HCT116 (cell line): ENCODE measurements around the gene HOXB7.

Experiments used
- CEBPB ChIP-seq: IDR thresholded peaks from 2 replicates; pipeline ENCODE4 v1.6.1; 2012; ENCODE audit warnings: low read depth
- CTCF ChIP-seq, 3 experiments: fragments of 200-600 bp in 1 of 3; sonication (generic) in 1 of 3; IDR thresholded peaks in 2 of 3; conservative IDR thresholded peaks in 1 of 3; 2 replicates each; pipeline ENCODE4 v1.5.1; 2012 to 2017; ENCODE audit warnings: low read depth in 2 of 3, low read length in 2 of 3, antibody characterized with exemption in 1 of 3, borderline replicate concordance in 1 of 3, control low read depth in 1 of 3, mild to moderate bottlenecking in 1 of 3, mixed read lengths in 1 of 3, mixed run types in 1 of 3, moderate library complexity in 1 of 3; ENCODE audit not compliant: insufficient read depth in 1 of 3
- ELF1 ChIP-seq: IDR thresholded peaks from 2 replicates; pipeline ENCODE4 v1.6.1; 2012; ENCODE audit warnings: low read depth, borderline replicate concordance
- EZH2 ChIP-seq: fragments of 200-600 bp; sonication (generic); IDR thresholded peaks from 2 replicates; pipeline ENCODE4 v1.6.1; 2017; ENCODE audit warnings: antibody characterized with exemption, mixed run types
- EZH2phosphoT487 ChIP-seq: fragments of 200-600 bp; IDR thresholded peaks from 2 replicates; pipeline ENCODE4 v1.6.1; 2018; ENCODE audit warnings: antibody characterized with exemption, borderline replicate concordance
- MAX ChIP-seq: IDR thresholded peaks from 2 replicates; pipeline ENCODE4 v1.6.1; 2012
- POLR2A ChIP-seq: IDR thresholded peaks from 2 replicates; pipeline ENCODE4 v1.7.0; 2011; ENCODE audit warnings: borderline replicate concordance; ENCODE audit not compliant: insufficient read depth, insufficient read length; ENCODE audit errors: extremely low read depth
- POLR2AphosphoS5 ChIP-seq: IDR thresholded peaks from 2 replicates; pipeline ENCODE4 v1.6.1; 2011; ENCODE audit warnings: mild to moderate bottlenecking, low read depth, low read length, moderate library complexity
- RAD21 ChIP-seq: IDR thresholded peaks from 2 replicates; pipeline ENCODE4 v1.6.1; 2012; ENCODE audit warnings: low read depth, mild to moderate bottlenecking
- REST ChIP-seq: IDR thresholded peaks from 2 replicates; pipeline ENCODE4 v1.6.1; 2012; ENCODE audit warnings: low read depth
- SP1 ChIP-seq: IDR thresholded peaks from 2 replicates; pipeline ENCODE4 v1.6.1; 2012; ENCODE audit warnings: low read depth
- ZBTB33 ChIP-seq: IDR thresholded peaks from 2 replicates; pipeline ENCODE4 v1.6.1; 2011; ENCODE audit warnings: mild to moderate bottlenecking, low read length, moderate library complexity; ENCODE audit not compliant: insufficient replicate concordance; ENCODE audit errors: extremely low read depth
- ZNF274 ChIP-seq: fragments of 200-500 bp; sonication (Bioruptor generic); IDR thresholded peaks from 2 replicates; pipeline ENCODE4 v1.6.1; 2014; ENCODE audit warnings: mild to moderate bottlenecking, low read depth, low read length, inconsistent platforms

GRCh38 chr17:48643697-48644012, 32.8 kb upstream of the HOXB7 start:
- no peak for TF ChIP-seq POLR2A
- TF ChIP-seq CTCF (IDR thresholded peaks at IDR 0.05 in 2 of 3, conservative IDR thresholded peaks at IDR 0.05 in 1 of 3; ENCODE audit: borderline replicate concordance in 1 of 3, insufficient read depth in 1 of 3, low read depth in 2 of 3, low read length in 2 of 3), result no peak
- TF ChIP-seq RAD21, result no peak
- TF ChIP-seq REST, result no peak
- no peak for TF ChIP-seq EZH2phosphoT487
- TF ChIP-seq CEBPB, result no peak
- TF ChIP-seq ELF1, result no peak
- no peak for TF ChIP-seq EZH2
- no peak for TF ChIP-seq SP1
- TF ChIP-seq MAX, result no peak
- no peak for TF ChIP-seq ZNF274
- TF ChIP-seq ZBTB33, result no peak
- no peak for TF ChIP-seq POLR2AphosphoS5
